Breast epithelium (tissue), 4 donors: Measurements from ENCODE around the gene UBXN6. TPM values are rescaled to one million over a fixed set of nuclear protein-coding genes. Genes with fewer than 3 reads are reported as not detected.

ENCODE experiments used
- DNase-seq, 2 donors: peaks; one replicate each; pipeline ENCODE4 v3.0.0-alpha.2; 2019; ENCODE audit warnings: low spot score in 2 of 2
- H3K27ac ChIP-seq, 2 donors: fragments of 200-600 bp; sonication (generic) in 1 of 2; one replicate each; pipeline ENCODE4 v1.5.1; 2016 to 2019; ENCODE audit warnings: mild to moderate bottlenecking in 1 of 2
- H3K27me3 ChIP-seq, 2 donors: fragments of 200-600 bp; sonication (generic) in 1 of 2; one replicate each; pipeline versions ENCODE4 v1.5.1 to v1.6.0; 2017 to 2019; ENCODE audit warnings: control low read depth in 1 of 2, mild to moderate bottlenecking in 1 of 2
- H3K36me3 ChIP-seq: fragments of 200-600 bp; one replicate; pipeline ENCODE4 v1.5.1; 2019
- H3K4me1 ChIP-seq, 2 donors: fragments of 200-600 bp; sonication (generic); one replicate each; pipeline ENCODE4 v1.5.1; 2016 to 2019; ENCODE audit warnings: control low read depth in 1 of 2
- H3K4me3 ChIP-seq, 3 donors: fragments of 200-600 bp; sonication (generic); 1 replicate in 2 of 3; 2 replicates in 1 of 3; pipeline ENCODE4 v1.5.1; 2016 to 2019; ENCODE audit warnings: mild to moderate bottlenecking in 3 of 3, moderate library complexity in 2 of 3
- H3K9me3 ChIP-seq, 2 donors: fragments of 200-600 bp; sonication (generic) in 1 of 2; one replicate each; pipeline ENCODE4 v1.5.1; 2016 to 2019; ENCODE audit warnings: control low read depth in 1 of 2
- CTCF ChIP-seq, 3 donors: fragments of 450-650 bp; IDR thresholded peaks; one replicate each; pipeline ENCODE4 v1.5.1; 2016 to 2017; ENCODE audit warnings: antibody characterized with exemption in 3 of 3, mild to moderate bottlenecking in 3 of 3, moderate library complexity in 3 of 3
- POLR2A ChIP-seq: fragments of 450-650 bp; IDR thresholded peaks from one replicate; pipeline ENCODE4 v1.6.1; 2016; ENCODE audit warnings: antibody characterized with exemption, mild to moderate bottlenecking, moderate library complexity
- POLR2AphosphoS5 ChIP-seq, 3 donors: sonication (generic); formaldehyde crosslinking; IDR thresholded peaks; one replicate each; pipeline ENCODE4 v1.6.1; 2017; ENCODE audit warnings: antibody characterized with exemption in 3 of 3
- intact Hi-C: fragments of 100-400 bp; cut with DNase I; formaldehyde crosslinking; loops from one replicate; pipeline ENCODE4 v1.15.1; 2023; ENCODE audit warnings: low total_unique reads
- total RNA-seq, 3 donors: library from RNA; depleted of rRNA; stranded (reverse); fragments of >200 nt; gene quantifications; one replicate each; pipeline ENCODE4 v1.1.0, GENCODE V29; 2016

The UBXN6 gene
- total RNA-seq, 3 donors from 2014 or later: 72.9 to 139 (median 91.1) TPM

DNA sequence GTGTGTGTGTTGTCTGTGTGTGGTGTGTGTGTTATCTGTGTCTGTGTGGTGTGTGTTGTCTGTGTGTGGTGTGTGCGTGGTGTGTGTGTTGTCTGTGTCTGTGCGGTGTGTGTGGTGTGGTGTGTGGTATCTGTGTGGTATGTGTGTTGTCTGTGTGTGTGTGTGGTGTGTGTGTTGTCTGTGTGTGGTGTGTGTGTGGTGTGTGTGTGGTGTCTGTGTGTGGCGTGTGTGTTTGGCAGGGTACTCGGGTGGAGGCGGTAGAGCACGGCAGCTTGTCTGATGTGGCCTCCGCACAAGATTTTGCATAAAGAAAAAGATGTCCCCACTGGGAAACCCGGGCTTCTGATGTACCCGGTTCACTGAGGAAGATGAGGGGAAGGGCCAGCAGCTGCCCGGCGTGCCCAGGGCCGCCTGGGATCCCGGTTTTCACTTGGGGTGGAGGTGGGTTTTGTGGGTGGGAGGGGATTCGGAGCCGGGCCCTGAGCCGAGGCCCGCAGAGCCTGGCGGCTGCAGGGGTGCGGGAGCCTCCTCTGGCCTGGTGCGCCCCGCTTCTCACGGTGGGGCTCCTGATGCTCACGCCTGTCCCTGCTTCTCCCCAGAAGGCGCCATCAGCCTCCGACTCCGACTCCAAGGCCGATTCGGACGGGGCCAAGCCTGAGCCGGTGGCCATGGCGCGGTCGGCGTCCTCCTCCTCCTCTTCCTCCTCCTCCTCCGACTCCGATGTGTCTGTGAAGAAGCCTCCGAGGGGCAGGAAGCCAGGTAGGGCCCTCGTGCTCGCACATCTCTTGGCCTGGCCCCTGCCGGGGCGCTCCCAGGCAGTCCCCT is 35.7 kb upstream of the UBXN6 start:
- H3K27me3 ChIP-seq: no peaks in the 10 kb centered on the region
- TF ChIP-seq POLR2A: no peak
- no peak for TF ChIP-seq POLR2AphosphoS5 (IDR thresholded peaks at IDR 0.05)
- no peak for TF ChIP-seq CTCF (IDR thresholded peaks at IDR 0.05)
- DNase-seq: no peak
- no peaks in the 10 kb centered on the region for H3K36me3 ChIP-seq
- H3K4me1 ChIP-seq: no peaks in the 10 kb centered on the region
- no peaks in the 10 kb centered on the region for H3K9me3 ChIP-seq
- intact Hi-C loops: no loop called here
- no peak overlapping the region for H3K27ac ChIP-seq
- H3K4me3 ChIP-seq: no peak overlapping the region

DNA sequence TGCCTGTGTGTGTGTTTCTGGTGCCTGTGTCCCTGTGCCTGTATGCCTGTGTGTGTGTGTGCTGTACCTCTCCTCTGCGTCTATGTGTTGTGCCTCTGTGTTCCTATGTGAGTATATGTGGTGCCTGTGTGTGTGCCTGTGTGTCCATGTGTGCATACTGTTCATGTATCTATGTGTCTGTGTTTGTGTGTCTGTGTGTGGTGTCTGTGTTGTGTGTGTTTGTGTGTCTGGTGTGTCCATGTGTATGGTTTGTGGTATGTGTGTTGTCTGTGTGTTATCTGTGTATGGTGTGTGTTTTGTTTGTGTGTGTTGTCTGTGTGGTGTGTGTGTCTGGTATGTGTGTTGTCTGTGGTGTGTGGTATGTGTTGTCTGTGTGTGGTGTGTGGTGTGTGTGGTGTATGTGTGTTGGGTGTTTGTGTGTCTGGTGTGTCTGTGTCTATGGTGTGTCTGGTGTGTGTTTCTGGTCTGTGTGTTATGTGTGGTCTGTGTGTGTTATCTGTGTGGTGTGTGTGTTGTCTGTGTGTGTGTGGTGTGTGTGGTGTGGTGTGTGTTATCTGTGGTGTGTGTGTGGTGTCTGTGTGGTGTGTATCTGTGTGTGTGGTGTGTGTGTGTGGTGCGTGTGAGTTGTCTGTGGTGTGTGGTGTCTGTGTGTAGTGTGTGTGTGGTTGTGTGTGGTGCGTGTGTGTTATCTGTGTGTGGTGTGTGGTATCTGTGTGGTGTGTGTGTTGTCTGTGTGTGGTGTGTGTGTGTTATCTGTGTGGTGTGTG is 34.9 kb upstream of the UBXN6 start:
- Histone ChIP-seq H3K27me3 (no peaks in the 10 kb centered on the region), H3K4me3 (no peak overlapping the region), H3K9me3 (no peaks in the 10 kb centered on the region), H3K27ac (no peak overlapping the region), H3K36me3 (no peaks in the 10 kb centered on the region), H3K4me1 (no peaks in the 10 kb centered on the region)
- no peak for DNase-seq
- TF ChIP-seq CTCF (IDR thresholded peaks at IDR 0.05) (no peak), POLR2A (no peak), POLR2AphosphoS5 (IDR thresholded peaks at IDR 0.05) (no peak)
- intact Hi-C loops: no loop called here

DNA sequence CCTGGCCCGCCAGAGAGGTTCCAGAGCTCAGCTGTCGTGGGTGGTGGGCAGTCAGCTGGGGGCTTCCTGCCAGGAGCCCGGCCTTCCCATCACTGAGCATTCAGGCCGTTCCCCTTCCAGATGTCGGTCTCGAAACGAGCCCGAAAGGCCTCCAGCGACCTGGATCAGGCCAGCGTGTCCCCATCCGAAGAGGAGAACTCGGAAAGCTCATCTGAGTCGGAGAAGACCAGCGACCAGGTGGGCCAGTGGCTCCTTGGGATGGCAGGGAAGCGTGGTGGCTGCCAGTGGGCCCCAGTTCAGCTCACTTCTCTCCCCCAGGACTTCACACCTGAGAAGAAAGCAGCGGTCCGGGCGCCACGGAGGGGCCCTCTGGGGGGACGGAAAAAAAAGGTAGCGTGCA is 33.9 kb upstream of the UBXN6 start:
- intact Hi-C loops: no loop called here
- Histone ChIP-seq H3K27ac (no peak overlapping the region), H3K36me3 (no peaks in the 10 kb centered on the region), H3K9me3 (no peaks in the 10 kb centered on the region), H3K4me1 (no peaks in the 10 kb centered on the region), H3K4me3 (no peak overlapping the region), H3K27me3 (no peaks in the 10 kb centered on the region)
- no peak for DNase-seq
- TF ChIP-seq POLR2A: no peak
- TF ChIP-seq POLR2AphosphoS5 (IDR thresholded peaks at IDR 0.05): no peak
- no peak for TF ChIP-seq CTCF (IDR thresholded peaks at IDR 0.05)

DNA sequence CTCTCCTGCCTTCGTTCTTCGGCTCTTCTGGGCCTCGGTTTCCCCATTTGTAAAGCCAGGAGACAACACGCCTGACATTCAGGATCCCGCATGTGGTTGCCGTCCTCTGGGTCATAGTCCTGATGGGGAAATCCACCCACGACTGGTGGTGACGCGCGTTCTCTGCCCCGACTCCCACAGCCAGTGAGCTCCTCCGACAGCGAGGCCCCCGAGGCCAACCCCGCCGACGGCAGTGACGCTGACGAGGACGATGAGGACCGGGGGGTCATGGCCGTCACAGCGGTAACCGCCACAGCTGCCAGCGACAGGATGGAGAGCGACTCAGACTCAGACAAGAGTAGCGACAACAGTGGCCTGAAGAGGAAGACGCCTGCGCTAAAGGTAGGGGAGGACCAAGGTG is 30.9 kb upstream of the UBXN6 start:
- Histone ChIP-seq H3K4me3 (no peak overlapping the region), H3K27ac (no peak overlapping the region), H3K4me1 (no peaks in the 10 kb centered on the region), H3K27me3 (no peaks in the 10 kb centered on the region), H3K36me3 (no peaks in the 10 kb centered on the region), H3K9me3 (no peaks in the 10 kb centered on the region)
- DNase-seq: no peak
- no peak for TF ChIP-seq POLR2A
- no peak for TF ChIP-seq CTCF (IDR thresholded peaks at IDR 0.05)
- TF ChIP-seq POLR2AphosphoS5 (IDR thresholded peaks at IDR 0.05): no peak
- intact Hi-C loops: no loop called here

DNA sequence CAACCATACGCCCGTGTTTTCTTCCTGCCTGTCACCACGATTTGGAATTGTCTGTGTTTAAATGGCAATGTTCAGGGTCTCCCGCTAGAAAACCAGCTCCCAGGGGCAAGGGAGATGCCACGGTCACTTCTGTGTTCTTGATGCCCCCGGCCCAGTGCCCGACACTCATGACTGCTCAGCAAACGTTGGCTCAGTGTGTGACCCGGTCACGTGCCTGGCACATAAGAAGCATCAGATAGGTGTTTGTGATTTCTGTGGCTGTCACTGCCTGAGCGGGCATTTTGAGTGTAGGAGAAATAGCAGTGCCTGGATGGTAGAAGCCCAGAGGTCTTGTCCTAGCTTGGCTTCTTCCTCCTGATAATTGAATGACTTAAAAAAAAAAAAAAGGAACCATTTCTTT is 30.0 kb upstream of the UBXN6 start:
- no peak for DNase-seq
- Histone ChIP-seq H3K4me1 (no peaks in the 10 kb centered on the region), H3K36me3 (no peaks in the 10 kb centered on the region), H3K27me3 (no peaks in the 10 kb centered on the region), H3K4me3 (no peak overlapping the region), H3K27ac (no peak overlapping the region), H3K9me3 (no peaks in the 10 kb centered on the region)
- no peak for TF ChIP-seq POLR2AphosphoS5 (IDR thresholded peaks at IDR 0.05)
- intact Hi-C loops: no loop called here
